Small intestine (tissue), 7 donors: Measurements from ENCODE around the gene KRT4. TPM values are rescaled to one million over a fixed set of nuclear protein-coding genes. Genes with fewer than 3 reads are reported as not detected.
"Not testable (repeated sequence)": the region's sequence is repeated elsewhere in the genome, so short reads cannot be mapped to it uniquely, and the experiment has no call there.

Experiments used
- DNase-seq, 2 donors: peaks; one replicate each; pipeline versions ENCODE4 v3.0.0 to v3.0.0-alpha.2; 2013
- FAIRE-seq: peaks from 2 replicates; lab custom pipeline; 2012; peaks lifted over from hg19 to GRCh38; lab: Jason Lieb, UNC
- H3K27ac ChIP-seq, 3 donors: one replicate each; pipeline ENCODE4 v1.5.1; 2013; ENCODE audit warnings: low read length in 2 of 3, mild to moderate bottlenecking in 2 of 3, control low read depth in 1 of 3, inconsistent platforms in 1 of 3, low read depth in 1 of 3, moderate library complexity in 1 of 3
- H3K27me3 ChIP-seq, 3 donors: one replicate each; pipeline ENCODE4 v1.6.1; 2013; ENCODE audit warnings: low read length in 3 of 3, inconsistent platforms in 1 of 3; ENCODE audit not compliant: control insufficient read depth in 3 of 3, insufficient read depth in 3 of 3
- H3K36me3 ChIP-seq, 3 donors: one replicate each; pipeline ENCODE4 v1.6.1; 2013; ENCODE audit warnings: low read length in 3 of 3, inconsistent platforms in 1 of 3, low read depth in 1 of 3, mild to moderate bottlenecking in 1 of 3, moderate library complexity in 1 of 3; ENCODE audit not compliant: control insufficient read depth in 3 of 3, insufficient read depth in 2 of 3
- H3K4me1 ChIP-seq, 3 donors: one replicate each; pipeline ENCODE4 v1.6.1; 2013; ENCODE audit warnings: low read length in 2 of 3, inconsistent platforms in 1 of 3, low read depth in 1 of 3, mild to moderate bottlenecking in 1 of 3, moderate library complexity in 1 of 3; ENCODE audit not compliant: control insufficient read depth in 3 of 3, insufficient read depth in 2 of 3
- H3K4me3 ChIP-seq, 3 donors: one replicate each; pipeline ENCODE4 v1.5.1; 2013; ENCODE audit warnings: low read length in 3 of 3, control low read depth in 1 of 3, inconsistent platforms in 1 of 3, low read depth in 1 of 3, mild to moderate bottlenecking in 1 of 3, moderate library complexity in 1 of 3
- H3K9me3 ChIP-seq, 2 donors: one replicate each; pipeline ENCODE4 v1.6.1; 2013; ENCODE audit warnings: low read depth in 1 of 2, low read length in 1 of 2; ENCODE audit not compliant: control insufficient read depth in 2 of 2, insufficient read depth in 1 of 2
- WGBS, 3 donors: extraction: QIAGEN DNeasy Blood & Tissue Kit; methylation state at CpG; one replicate each; pipeline ENCODE4 v1.1.7; 2013; 5-methylcytosine and 5-hydroxymethylcytosine counted together
- polyA plus RNA-seq, 4 donors: library from polyadenylated mRNA; stranded (reverse) in 3 of 4; unstranded in 1 of 4; fragments of 200-250 nt in 3 of 4; fragments of 120-200 nt in 1 of 4; gene quantifications; one replicate each; pipeline versions ENCODE4 v1.2.1 to v1.2.3, GENCODE V29; 2013
- donor health status: healthy with polysubstance abuse.
- donor health status: control.
- donor health status: control.
- donor health status: Bipolar disorder and iron deficiency.
- donor health status: healthy.

KRT4 gene
- polyA plus RNA-seq, 4 donors: 0.04 to 12.3 (median 4.4) TPM

GRCh38 chr12:52766351-52767019, 47.4 kb downstream of the KRT4 start:
- Histone ChIP-seq H3K9me3 (peaks cover 0 to 6% of the 10 kb centered on the region in 2 donors), H3K27me3 (peaks cover 0 to 8% (median 3%) of the 10 kb centered on the region in 3 donors), H3K4me1 (no peaks in the 10 kb centered on the region), H3K27ac (no peak overlapping the region), H3K4me3 (no peak overlapping the region), H3K36me3 (no peaks in the 10 kb centered on the region)
- WGBS, 3 donors: 86 to 87% (median 87%) methylated on average over 5 of the region's 5 CpGs
- no peak for FAIRE-seq
- DNase-seq: no peak

GRCh38 chr12:52765702-52766101, 48.2 kb downstream of the KRT4 start:
- H3K36me3 ChIP-seq: no peaks in the 10 kb centered on the region
- H3K4me3 ChIP-seq: no peak overlapping the region
- H3K27me3 ChIP-seq: peaks cover 0 to 8% (median 3%) of the 10 kb centered on the region in 3 donors
- no peaks in the 10 kb centered on the region for H3K4me1 ChIP-seq
- DNase-seq (no peak), FAIRE-seq (no peak)
- no peak overlapping the region for H3K27ac ChIP-seq
- WGBS, 3 donors: 67 to 72% (median 67%) methylated on average over 1 of the region's 1 CpG
- H3K9me3 ChIP-seq: peaks cover 0 to 6% of the 10 kb centered on the region in 2 donors

GRCh38 chr12:52763991-52764390, 49.9 kb downstream of the KRT4 start:
- DNase-seq (no peak), FAIRE-seq (no peak)
- H3K9me3 ChIP-seq: peaks cover 0 to 17% of the 10 kb centered on the region in 2 donors
- no peaks in the 10 kb centered on the region for H3K36me3 ChIP-seq
- H3K27me3 ChIP-seq: peaks cover 0 to 8% (median 3%) of the 10 kb centered on the region in 3 donors
- WGBS, 3 donors: 73 to 77% (median 75%) methylated on average over 2 of the region's 2 CpGs
- H3K27ac ChIP-seq: no peak overlapping the region
- H3K4me3 ChIP-seq: no peak overlapping the region
- no peaks in the 10 kb centered on the region for H3K4me1 ChIP-seq

- no peak for FAIRE-seq
- 77 to 81% (median 80%) methylated on average over 9 of the region's 9 CpGs for WGBS, 3 donors
- H3K27ac ChIP-seq: no peak overlapping the region
Measured at GRCh38 chr12:52763036-52763659, 50.8 kb downstream of the KRT4 start.

GRCh38 chr12:52761802-52762201, 52.1 kb downstream of the KRT4 start:
- Histone ChIP-seq H3K36me3 (no peaks in the 10 kb centered on the region), H3K27me3 (peaks cover 0 to 8% (median 3%) of the 10 kb centered on the region in 3 donors), H3K4me3 (no peak overlapping the region), H3K27ac (no peak overlapping the region), H3K9me3 (peaks cover 0 to 17% of the 10 kb centered on the region in 2 donors), H3K4me1 (no peaks in the 10 kb centered on the region)
- WGBS, 3 donors: 87 to 95% (median 93%) methylated on average over 2 of the region's 2 CpGs
- FAIRE-seq: no peak
- no peak for DNase-seq

More at GRCh38 chr12:52763036-52763659, 50.8 kb downstream of the KRT4 start:
- Histone ChIP-seq H3K36me3 (no peaks in the 10 kb centered on the region), H3K9me3 (peaks cover 0 to 17% of the 10 kb centered on the region in 2 donors), H3K4me1 (no peaks in the 10 kb centered on the region), H3K27me3 (peaks cover 0 to 8% (median 3%) of the 10 kb centered on the region in 3 donors), H3K4me3 (no peak overlapping the region)
- no peak for DNase-seq

- H3K27me3 ChIP-seq, H3K36me3 ChIP-seq, H3K4me3 ChIP-seq, H3K27ac ChIP-seq, H3K4me1 ChIP-seq, FAIRE-seq, DNase-seq: not testable (repeated sequence)
- H3K9me3 ChIP-seq: peaks cover 0 to 17% of the 10 kb centered on the region in 2 donors
- 87 to 91% (median 89%) methylated on average over 8 of the region's 8 CpGs for WGBS, 3 donors
Measured at GRCh38 chr12:52761218-52761617, 52.7 kb downstream of the KRT4 start.

- Histone ChIP-seq H3K36me3 (no peaks in the 10 kb centered on the region), H3K4me3 (no peak overlapping the region), H3K4me1 (no peaks in the 10 kb centered on the region), H3K27ac (no peak overlapping the region), H3K27me3 (peaks cover 0 to 6% (median 3%) of the 10 kb centered on the region in 3 donors), H3K9me3 (peaks cover 0 to 17% of the 10 kb centered on the region in 2 donors)
- DNase-seq (no peak), FAIRE-seq (no peak)
Measured at GRCh38 chr12:52760623-52761022, 53.3 kb downstream of the KRT4 start.

GRCh38 chr12:52759695-52760094, 54.2 kb downstream of the KRT4 start:
- no peak for FAIRE-seq
- Histone ChIP-seq H3K4me3 (no peak overlapping the region), H3K36me3 (no peaks in the 10 kb centered on the region), H3K9me3 (peaks cover 0 to 17% of the 10 kb centered on the region in 2 donors), H3K4me1 (no peaks in the 10 kb centered on the region), H3K27ac (no peak overlapping the region), H3K27me3 (peaks cover 0 to 8% (median 3%) of the 10 kb centered on the region in 3 donors)
- WGBS, 3 donors: 46 to 66% (median 65%) methylated on average over 2 of the region's 2 CpGs
- no peak for DNase-seq
